ENCODE measurements around the gene RASSF8. TPM values are rescaled to one million over a fixed set of nuclear protein-coding genes. Genes with fewer than 3 reads are reported as not detected.

Gene RASSF8
- total RNA-seq, 1 donor from 2014 or later: 60.6 TPM

- no peak for TF ChIP-seq CTCF (IDR thresholded peaks at IDR 0.05; ENCODE audit: unreplicated experiment)
- DNase-seq (ENCODE audit: low spot score in 2 of 2, unreplicated experiment in 2 of 2): no peak
- no peaks in the 10 kb centered on the region for H3K27me3 Mint-ChIP-seq (ENCODE audit: low read depth)
- no peak overlapping the region for H3K4me3 Mint-ChIP-seq
- H3K36me3 Mint-ChIP-seq: peaks cover 19% of the 10 kb centered on the region
- H3K4me1 Mint-ChIP-seq: peaks cover 11% of the 10 kb centered on the region
- peak overlapping the region; percentile 62 for H3K27ac Mint-ChIP-seq
- peaks cover 10% of the 10 kb centered on the region for H3K9me3 Mint-ChIP-seq
These were observed 100.3 kb downstream of the RASSF8 start for GRCh38 chr12:26058818-26059217.

DNA sequence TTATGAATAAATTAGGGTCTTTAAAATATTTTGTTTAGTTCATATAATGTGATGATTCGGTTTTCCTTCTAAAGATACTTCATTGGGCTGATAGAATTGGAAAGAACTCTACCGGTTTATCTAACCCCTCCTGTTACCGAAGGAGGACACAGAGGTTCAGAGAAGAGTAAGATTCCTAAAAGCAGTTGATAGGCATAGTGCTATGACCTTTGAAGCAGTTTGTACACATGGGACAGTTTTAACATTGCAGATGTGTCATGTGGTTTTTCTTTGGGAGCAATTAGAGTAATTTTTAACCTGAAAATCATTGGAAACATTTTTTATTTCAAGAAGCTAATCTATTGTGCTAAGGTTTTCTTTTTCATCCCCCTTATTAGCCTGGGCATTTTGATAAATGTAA lies 103.5 kb downstream of the RASSF8 start:
- Mint-ChIP-seq H3K36me3 (peaks cover 26% of the 10 kb centered on the region), H3K27ac (no peak overlapping the region), H3K4me1 (peaks cover 7% of the 10 kb centered on the region), H3K9me3 (peaks cover 10% of the 10 kb centered on the region), H3K4me3 (no peak overlapping the region), H3K27me3 (ENCODE audit: low read depth) (no peaks in the 10 kb centered on the region)
- no peak for TF ChIP-seq CTCF (IDR thresholded peaks at IDR 0.05; ENCODE audit: unreplicated experiment)
- DNase-seq (ENCODE audit: low spot score in 2 of 2, unreplicated experiment in 2 of 2): no peak

DNA sequence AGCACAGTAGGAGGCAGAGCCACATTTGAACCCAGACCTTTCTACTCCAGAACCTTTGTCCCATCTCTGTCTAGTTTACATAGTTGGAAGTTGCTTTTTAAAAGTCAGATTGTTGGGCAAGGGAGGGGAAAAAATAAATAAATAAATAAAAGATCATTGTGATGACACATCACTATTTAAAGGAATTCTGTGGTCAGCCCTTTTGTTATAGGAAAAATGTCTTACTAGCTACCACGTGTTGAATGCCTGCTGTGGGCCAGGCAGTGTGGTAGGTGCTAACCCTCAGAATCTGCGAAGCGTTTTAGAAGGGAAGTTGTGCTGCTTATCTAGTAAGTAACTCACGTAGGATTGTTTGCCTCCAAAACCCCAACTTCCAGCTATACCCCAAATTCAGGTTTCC lies 104.1 kb downstream of the RASSF8 start:
- no peak overlapping the region for H3K4me3 Mint-ChIP-seq
- DNase-seq (ENCODE audit: low spot score in 2 of 2, unreplicated experiment in 2 of 2): no peak

GRCh38 chr12:26065451-26065850 lies 107.0 kb downstream of the RASSF8 start:
- no peaks in the 10 kb centered on the region for H3K27me3 Mint-ChIP-seq (ENCODE audit: low read depth)
- peaks cover 25% of the 10 kb centered on the region for H3K36me3 Mint-ChIP-seq
- DNase-seq (ENCODE audit: low spot score in 2 of 2, unreplicated experiment in 2 of 2): no peak
- H3K9me3 Mint-ChIP-seq: no peaks in the 10 kb centered on the region
- peaks cover 7% of the 10 kb centered on the region for H3K4me1 Mint-ChIP-seq
- no peak overlapping the region for H3K4me3 Mint-ChIP-seq
- TF ChIP-seq CTCF (IDR thresholded peaks at IDR 0.05; ENCODE audit: unreplicated experiment): no peak
- no peak overlapping the region for H3K27ac Mint-ChIP-seq

More for the DNA sequence above, 104.1 kb downstream of the RASSF8 start:
- Mint-ChIP-seq H3K4me1 (peaks cover 7% of the 10 kb centered on the region), H3K27ac (no peak overlapping the region), H3K27me3 (ENCODE audit: low read depth) (no peaks in the 10 kb centered on the region), H3K9me3 (peaks cover 10% of the 10 kb centered on the region), H3K36me3 (peaks cover 28% of the 10 kb centered on the region)
- TF ChIP-seq CTCF (IDR thresholded peaks at IDR 0.05; ENCODE audit: unreplicated experiment): no peak

DNA sequence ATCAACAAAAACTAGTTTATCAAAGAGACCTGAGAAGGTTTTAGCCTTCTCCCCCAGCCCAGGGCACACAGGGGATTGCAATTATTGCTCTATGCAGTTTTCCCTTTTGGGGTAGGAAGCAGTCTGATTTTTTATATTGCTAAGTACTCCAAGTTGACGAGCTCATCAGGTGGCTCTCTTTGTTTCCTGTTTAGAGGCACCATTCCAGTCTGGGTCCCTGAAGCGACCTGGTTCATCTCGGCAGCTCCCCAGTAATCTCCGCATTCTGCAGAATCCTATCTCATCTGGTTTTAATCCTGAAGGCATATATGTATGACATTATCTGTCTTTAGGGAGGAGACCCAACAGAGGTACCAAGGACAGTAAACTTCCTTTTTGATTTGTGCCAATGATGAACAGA lies 110.0 kb downstream of the RASSF8 start:
- no peak for DNase-seq (ENCODE audit: low spot score in 2 of 2, unreplicated experiment in 2 of 2)
- no peak overlapping the region for H3K4me3 Mint-ChIP-seq
- peaks cover 25% of the 10 kb centered on the region for H3K36me3 Mint-ChIP-seq
- no peak overlapping the region for H3K27ac Mint-ChIP-seq
- no peaks in the 10 kb centered on the region for H3K27me3 Mint-ChIP-seq (ENCODE audit: low read depth)
- H3K9me3 Mint-ChIP-seq: no peaks in the 10 kb centered on the region
- peaks cover 5% of the 10 kb centered on the region for H3K4me1 Mint-ChIP-seq
- TF ChIP-seq CTCF (IDR thresholded peaks at IDR 0.05; ENCODE audit: unreplicated experiment): no peak

DNA sequence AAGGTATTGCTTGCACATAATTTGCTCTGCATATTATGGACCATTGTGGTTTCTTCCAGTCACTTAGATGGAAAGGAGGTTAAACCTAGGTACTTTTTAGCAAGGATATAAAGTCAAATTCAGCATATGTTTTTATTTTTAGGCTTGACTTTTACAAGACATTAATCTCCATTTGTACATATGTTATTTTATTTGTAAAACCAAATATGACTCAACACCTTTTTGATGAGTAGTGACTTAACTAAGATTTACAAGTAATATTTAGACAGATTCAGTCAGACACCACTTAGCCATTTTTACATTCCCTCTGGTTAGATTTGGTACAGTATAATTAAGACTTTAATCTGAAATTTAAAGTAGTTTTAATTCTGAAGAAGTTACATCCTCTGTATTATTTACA lies 111.3 kb downstream of the RASSF8 start:
- Mint-ChIP-seq H3K27ac (no peak overlapping the region), H3K9me3 (no peaks in the 10 kb centered on the region), H3K36me3 (peaks cover 14% of the 10 kb centered on the region), H3K4me3 (no peak overlapping the region), H3K4me1 (peaks cover 5% of the 10 kb centered on the region), H3K27me3 (ENCODE audit: low read depth) (no peaks in the 10 kb centered on the region)
- no peak for DNase-seq (ENCODE audit: low spot score in 2 of 2, unreplicated experiment in 2 of 2)
- TF ChIP-seq CTCF (IDR thresholded peaks at IDR 0.05; ENCODE audit: unreplicated experiment): no peak

Data from mesothelial cell of epicardium (in vitro differentiated cells).